ENCODE results near the gene SERPINC1. TPM values are rescaled to one million over a fixed set of nuclear protein-coding genes. Genes with fewer than 3 reads are reported as not detected.

The SERPINC1 gene
- total and polyA plus RNA-seq, 2 of the 13 experiments (the other 11 are each of a cell fraction or from before 2014, with no cell fraction given): 142 to 205 TPM

GRCh38 chr1:173867753-173868265 lies 49.3 kb downstream of the SERPINC1 start, which contains the start of gene GAS5 (continued):
- TF ChIP-seq ZNF788 (CRISPR knock-in tag; IDR thresholded peaks at IDR 0.05; ENCODE audit: borderline replicate concordance): peak; percentile 85; the same call in 1 of the 2 replicates
- no peak for TF ChIP-seq RELA (CRISPR knock-in tag; IDR thresholded peaks at IDR 0.05)
- TF ChIP-seq NR2C2 (CRISPR knock-in tag; IDR thresholded peaks at IDR 0.05; ENCODE audit: borderline replicate concordance): no peak
- TF ChIP-seq DBP (CRISPR knock-in tag; IDR thresholded peaks at IDR 0.05; ENCODE audit: not compliant biosample characterization): no peak
- TF ChIP-seq ZNF569 (CRISPR knock-in tag; IDR thresholded peaks at IDR 0.05; ENCODE audit: borderline replicate concordance): no peak
- TF ChIP-seq MLLT10 (CRISPR knock-in tag; IDR thresholded peaks at IDR 0.05): peak; percentile 48; the same call in 1 of the 2 replicates
- TF ChIP-seq MBNL3 (CRISPR knock-in tag; conservative IDR thresholded peaks at IDR 0.05): no peak
- TF ChIP-seq ZGPAT (CRISPR knock-in tag; IDR thresholded peaks at IDR 0.05): no peak; the same call in 1 of the 2 replicates
- TF ChIP-seq ZNF547 (CRISPR knock-in tag; IDR thresholded peaks at IDR 0.05): no peak
- peak; percentile 79; the same call in 1 of the 2 replicates for TF ChIP-seq SAFB2 (CRISPR knock-in tag; IDR thresholded peaks at IDR 0.05; ENCODE audit: borderline replicate concordance, low read depth)
- no peak for TF ChIP-seq ZNF674 (CRISPR knock-in tag; IDR thresholded peaks at IDR 0.05; ENCODE audit: low read depth)
- no peak for TF ChIP-seq FOXC1 (CRISPR knock-in tag; IDR thresholded peaks at IDR 0.05; ENCODE audit: borderline replicate concordance)
- TF ChIP-seq HCFC1 (IDR thresholded peaks at IDR 0.05; ENCODE audit: low read depth, low read length): no peak; the same call in 1 of the 2 replicates
- TF ChIP-seq ZNF564 (CRISPR knock-in tag; IDR thresholded peaks at IDR 0.05): 0 out of 2 replicates have a peak, but pooled peaks have one; percentile 6
- peak; percentile 85 for TF ChIP-seq SP5 (CRISPR knock-in tag; IDR thresholded peaks at IDR 0.05; ENCODE audit: borderline replicate concordance, low read depth)
- peak; percentile 91 for TF ChIP-seq ZNF263 (CRISPR knock-in tag; IDR thresholded peaks at IDR 0.05)
- peak; percentile 100 for TF ChIP-seq CREB1 (IDR thresholded peaks at IDR 0.05)
- peak; percentile 97 for TF ChIP-seq CREB1 (CRISPR knock-in tag; IDR thresholded peaks at IDR 0.05)
- peak; percentile 98 for TF ChIP-seq YEATS2 (CRISPR knock-in tag; IDR thresholded peaks at IDR 0.05; ENCODE audit: borderline replicate concordance)
- TF ChIP-seq ZSCAN25 (CRISPR knock-in tag; IDR thresholded peaks at IDR 0.05): no peak
- TF ChIP-seq ZNF883 (CRISPR knock-in tag; IDR thresholded peaks at IDR 0.05; ENCODE audit: not compliant biosample characterization): no peak
- no peak for TF ChIP-seq RFX1 (IDR thresholded peaks at IDR 0.05)
- no peak for TF ChIP-seq PITX1 (CRISPR knock-in tag; IDR thresholded peaks at IDR 0.05)
- 0 out of 2 replicates have a peak, but pooled peaks have one; percentile 37 for TF ChIP-seq ZNF747 (CRISPR knock-in tag; IDR thresholded peaks at IDR 0.05; ENCODE audit: borderline replicate concordance)
- no peak; the same call in 1 of the 2 replicates for TF ChIP-seq ZNF782 (CRISPR knock-in tag; IDR thresholded peaks at IDR 0.05; ENCODE audit: borderline replicate concordance)
- TF ChIP-seq SMAD9 (CRISPR knock-in tag; IDR thresholded peaks at IDR 0.05): no peak
- TF ChIP-seq ZNF556 (CRISPR knock-in tag; IDR thresholded peaks at IDR 0.05; ENCODE audit: borderline replicate concordance): 0 out of 2 replicates have a peak, but pooled peaks have one; percentile 14
- no peak for TF ChIP-seq TAF15 (IDR thresholded peaks at IDR 0.05; ENCODE audit: low read depth, low read length, poor library complexity, severe bottlenecking)
- TF ChIP-seq POLR2AphosphoS5 (IDR thresholded peaks at IDR 0.05; ENCODE audit: low read depth, low read length): peak; percentile 100
- TF ChIP-seq ZNF709 (CRISPR knock-in tag; IDR thresholded peaks at IDR 0.05): 0 out of 2 replicates have a peak, but pooled peaks have one; percentile 41

All from HepG2 (cell line).